Naive thymus-derived CD4-positive, alpha-beta T cell (primary cell): ENCODE results near the gene AHI1. TPM values are rescaled to one million over a fixed set of nuclear protein-coding genes. Genes with fewer than 3 reads are reported as not detected.
A peak's percentile ranks its signal among the peaks of the same experiment; 100 is the strongest.

Source experiments
- ATAC-seq: fragments of 150-1000 bp; cut with Tn5 transposase; 2 replicates; pipeline ENCODE4 v1.10.0; 2021; ENCODE audit warnings: mild to moderate bottlenecking, moderate library complexity
- CTCF ChIA-PET: fragments of 350-600 bp; sonication (Branson Sonifier 250); formaldehyde crosslinking; loops from one replicate; lab custom pipeline; 2021; ENCODE audit warnings: antibody characterized with exemption; lab: Charles Lee
- POLR2A ChIA-PET: fragments of 350-600 bp; sonication (Branson Sonifier 250); formaldehyde crosslinking; loops from one replicate; lab custom pipeline; 2021; ENCODE audit warnings: antibody characterized with exemption, inconsistent platforms; lab: Charles Lee
- DNase-seq, 9 donors: peaks; one replicate each; pipeline versions ENCODE4 v3.0.0 to v3.0.0-alpha.2; 2020 to 2022; ENCODE audit warnings: mixed read lengths in 1 of 9
- H3K27ac ChIP-seq: one replicate; pipeline ENCODE4 v1.7.0; 2013; ENCODE audit warnings: mild to moderate bottlenecking, low read depth, low read length, moderate library complexity
- H3K27me3 ChIP-seq, 2 donors: one replicate each; pipeline ENCODE4 v1.7.0; 2013; ENCODE audit warnings: low read length in 2 of 2, mild to moderate bottlenecking in 2 of 2, moderate library complexity in 2 of 2; ENCODE audit not compliant: control insufficient read depth in 2 of 2, insufficient read depth in 2 of 2
- H3K36me3 ChIP-seq, 3 experiments: 1 replicate in 2 of 3; 2 replicates in 1 of 3; pipeline ENCODE4 v1.7.0; 2013; ENCODE audit warnings: low read length in 3 of 3, mild to moderate bottlenecking in 3 of 3, moderate library complexity in 1 of 3; ENCODE audit not compliant: insufficient read depth in 3 of 3, control insufficient read depth in 2 of 3
- H3K4me1 ChIP-seq, 2 donors: one replicate each; pipeline ENCODE4 v1.7.0; 2013; ENCODE audit warnings: low read length in 2 of 2, mild to moderate bottlenecking in 2 of 2, moderate library complexity in 1 of 2; ENCODE audit not compliant: control insufficient read depth in 2 of 2, insufficient read depth in 2 of 2
- H3K4me3 ChIP-seq: 2 replicates; pipeline ENCODE4 v1.7.0; 2013; ENCODE audit warnings: mild to moderate bottlenecking, low read length
- H3K9me3 ChIP-seq, 3 experiments: 1 replicate in 2 of 3; 2 replicates in 1 of 3; pipeline ENCODE4 v1.7.0; 2013; ENCODE audit warnings: low read length in 3 of 3; ENCODE audit not compliant: control insufficient read depth in 2 of 3
- H3K27ac Mint-ChIP-seq, 9 donors: one replicate each; pipeline ENCODE4 v1.8.0; 2020 to 2022; ENCODE audit warnings: mixed read lengths in 9 of 9, mild to moderate bottlenecking in 8 of 9, moderate library complexity in 5 of 9, inconsistent platforms in 2 of 9
- H3K27me3 Mint-ChIP-seq, 5 donors: one replicate each; pipeline ENCODE4 v1.8.0; 2021 to 2022; ENCODE audit warnings: mixed read lengths in 5 of 5, mild to moderate bottlenecking in 1 of 5
- H3K36me3 Mint-ChIP-seq, 5 donors: one replicate each; pipeline ENCODE4 v1.8.0; 2020 to 2022; ENCODE audit warnings: mixed read lengths in 5 of 5, mild to moderate bottlenecking in 3 of 5, inconsistent platforms in 1 of 5
- H3K4me1 Mint-ChIP-seq, 7 donors: one replicate each; pipeline ENCODE4 v1.8.0; 2020 to 2022; ENCODE audit warnings: mixed read lengths in 7 of 7, mild to moderate bottlenecking in 3 of 7, inconsistent platforms in 1 of 7
- H3K4me3 Mint-ChIP-seq, 10 donors: one replicate each; pipeline ENCODE4 v1.8.0; 2020 to 2022; ENCODE audit warnings: mild to moderate bottlenecking in 10 of 10, mixed read lengths in 10 of 10, moderate library complexity in 6 of 10, inconsistent platforms in 2 of 10
- H3K9me3 Mint-ChIP-seq, 11 donors: one replicate each; pipeline ENCODE4 v1.8.0; 2020 to 2022; ENCODE audit warnings: mixed read lengths in 11 of 11, mild to moderate bottlenecking in 4 of 11, inconsistent platforms in 1 of 11, moderate library complexity in 1 of 11
- intact Hi-C, 2 donors: fragments of 100-400 bp; cut with micrococcal nuclease; formaldehyde crosslinking; loops; one replicate each; pipeline ENCODE4 v1.15.1; 2023
- microRNA-seq: library from miRNA; unstranded; fragments of <30 nt; microRNA quantifications from one replicate; pipeline ENCODE4 v1.2.0, GENCODE V29; 2022; ENCODE audit warnings: borderline microRNAs expressed
- polyA plus RNA-seq, 2 donors: library from polyadenylated mRNA; unstranded; fragments of 300-500 nt; fragmentation: Illumina TruSeq; gene quantifications; one replicate each; pipeline ENCODE4 v1.2.3, GENCODE V29; 2021
- total RNA-seq, 6 experiments: library from RNA in 5 of 6; stranded (reverse) in 5 of 6; gene quantifications; 1 replicate in 5 of 6; 2 replicates in 1 of 6; pipeline ENCODE4 v1.2.3 and lab custom pipeline; 2021 to 2026

The AHI1 gene
- total and polyA plus RNA-seq, 7 experiments from 2014 or later, result 1.9 to 31.3 (median 13.3) TPM

GRCh38 chr6:135236319-135236718 lies 261.2 kb downstream of the AHI1 start:
- Mint-ChIP-seq H3K4me1 (peaks cover 5 to 30% (median 6%) of the 10 kb centered on the region in 7 donors), H3K27me3 (peaks cover 0 to 7% (median 0%) of the 10 kb centered on the region in 5 donors), H3K36me3 (no peaks in the 10 kb centered on the region), H3K9me3 (peaks cover 0 to 1% (median 0%) of the 10 kb centered on the region in 11 donors), H3K27ac (peak overlapping the region in 2 of 9 donors; percentile 7 to 27), H3K4me3 (no peak overlapping the region)
- ATAC-seq (no peak), DNase-seq (no peak)
- H3K4me1 ChIP-seq, result peaks cover 0 to 5% of the 10 kb centered on the region in 2 donors
- H3K9me3 ChIP-seq, result no peaks in the 10 kb centered on the region
- H3K36me3 ChIP-seq, result no peaks in the 10 kb centered on the region
- no peak overlapping the region for H3K4me3 ChIP-seq
- POLR2A ChIA-PET, result interaction anchor here (0.7 to 0.9 kb wide), 3 partner anchors 11 to 1584 kb away, joined by 3 to 5 read pairs (median 5); no protein-coding TSS in a partner anchor
- no peak overlapping the region for H3K27ac ChIP-seq
- no peaks in the 10 kb centered on the region for H3K27me3 ChIP-seq
- CTCF ChIA-PET, result interaction anchor here (0.6 kb wide), 1 partner anchor 195 kb away, joined by 13 read pairs; no protein-coding TSS in a partner anchor
- intact Hi-C loops, result no loop called here

- Mint-ChIP-seq H3K4me1 (peaks cover 5 to 33% (median 7%) of the 10 kb centered on the region in 7 donors), H3K27me3 (peaks cover 0 to 7% (median 0%) of the 10 kb centered on the region in 5 donors), H3K9me3 (peaks cover 0 to 1% (median 0%) of the 10 kb centered on the region in 11 donors), H3K36me3 (no peaks in the 10 kb centered on the region), H3K4me3 (no peak overlapping the region), H3K27ac (no peak overlapping the region)
- ChIA-PET CTCF (interaction anchor here (0.5 kb wide), 1 partner anchor 91 kb away, joined by 3 read pairs; no protein-coding TSS in a partner anchor), POLR2A (no interaction called here)
- Histone ChIP-seq H3K4me1 (peaks cover 0 to 5% of the 10 kb centered on the region in 2 donors), H3K27ac (no peak overlapping the region), H3K27me3 (no peaks in the 10 kb centered on the region), H3K36me3 (no peaks in the 10 kb centered on the region), H3K4me3 (no peak overlapping the region), H3K9me3 (no peaks in the 10 kb centered on the region)
- ATAC-seq (no peak), DNase-seq (no peak)
- intact Hi-C loops, result no loop called here
Observed at GRCh38 chr6:135235716-135236115, 261.8 kb downstream of the AHI1 start.

- Mint-ChIP-seq H3K4me3 (no peak overlapping the region), H3K36me3 (no peaks in the 10 kb centered on the region), H3K4me1 (peaks cover 5 to 33% (median 7%) of the 10 kb centered on the region in 7 donors), H3K27ac (no peak overlapping the region), H3K27me3 (peaks cover 0 to 5% (median 0%) of the 10 kb centered on the region in 5 donors), H3K9me3 (peaks cover 0 to 1% (median 0%) of the 10 kb centered on the region in 11 donors)
- ChIA-PET CTCF (no interaction called here), POLR2A (no interaction called here)
- H3K9me3 ChIP-seq, result no peaks in the 10 kb centered on the region
- no peaks in the 10 kb centered on the region for H3K27me3 ChIP-seq
- H3K4me1 ChIP-seq, result peaks cover 0 to 5% of the 10 kb centered on the region in 2 donors
- no peak overlapping the region for H3K27ac ChIP-seq
- no peak for ATAC-seq
- intact Hi-C loops, result no loop called here
- H3K4me3 ChIP-seq, result no peak overlapping the region
- DNase-seq, result no peak
- H3K36me3 ChIP-seq, result no peaks in the 10 kb centered on the region
Observed at GRCh38 chr6:135234492-135234780, 263.1 kb downstream of the AHI1 start.

GRCh38 chr6:135233686-135234491 lies 263.7 kb downstream of the AHI1 start:
- Histone ChIP-seq H3K27me3 (no peaks in the 10 kb centered on the region), H3K9me3 (no peaks in the 10 kb centered on the region), H3K4me3 (no peak overlapping the region), H3K27ac (no peak overlapping the region), H3K4me1 (peaks cover 0 to 5% of the 10 kb centered on the region in 2 donors), H3K36me3 (no peaks in the 10 kb centered on the region)
- ATAC-seq, result no peak
- Mint-ChIP-seq H3K4me3 (no peak overlapping the region), H3K27me3 (peaks cover 0 to 2% (median 0%) of the 10 kb centered on the region in 5 donors), H3K4me1 (peaks cover 5 to 33% (median 7%) of the 10 kb centered on the region in 7 donors), H3K9me3 (peaks cover 0 to 1% (median 0%) of the 10 kb centered on the region in 11 donors), H3K27ac (peak overlapping the region in 1 of 9 donors; percentile 43), H3K36me3 (no peaks in the 10 kb centered on the region)
- intact Hi-C loops, result no loop called here
- POLR2A ChIA-PET, result no interaction called here
- no peak for DNase-seq
- CTCF ChIA-PET, result no interaction called here

Small RNA genes lying within 50 kb of the gene (microRNA-seq; reads per million reads assigned to microRNA genes)
- gene MIR548A2, result not detected
